ENCODE measurements around the gene HPCAL4. TPM values are rescaled to one million over a fixed set of nuclear protein-coding genes. Genes with fewer than 3 reads are reported as not detected.

The HPCAL4 gene
- total RNA-seq, 1 donor: under 0.01 TPM

GRCh38 chr1:39666772-39667171 lies 24.5 kb downstream of the HPCAL4 start:
- no peak for DNase-seq (ENCODE audit: low read depth)
- TF ChIP-seq, protein P1, sequence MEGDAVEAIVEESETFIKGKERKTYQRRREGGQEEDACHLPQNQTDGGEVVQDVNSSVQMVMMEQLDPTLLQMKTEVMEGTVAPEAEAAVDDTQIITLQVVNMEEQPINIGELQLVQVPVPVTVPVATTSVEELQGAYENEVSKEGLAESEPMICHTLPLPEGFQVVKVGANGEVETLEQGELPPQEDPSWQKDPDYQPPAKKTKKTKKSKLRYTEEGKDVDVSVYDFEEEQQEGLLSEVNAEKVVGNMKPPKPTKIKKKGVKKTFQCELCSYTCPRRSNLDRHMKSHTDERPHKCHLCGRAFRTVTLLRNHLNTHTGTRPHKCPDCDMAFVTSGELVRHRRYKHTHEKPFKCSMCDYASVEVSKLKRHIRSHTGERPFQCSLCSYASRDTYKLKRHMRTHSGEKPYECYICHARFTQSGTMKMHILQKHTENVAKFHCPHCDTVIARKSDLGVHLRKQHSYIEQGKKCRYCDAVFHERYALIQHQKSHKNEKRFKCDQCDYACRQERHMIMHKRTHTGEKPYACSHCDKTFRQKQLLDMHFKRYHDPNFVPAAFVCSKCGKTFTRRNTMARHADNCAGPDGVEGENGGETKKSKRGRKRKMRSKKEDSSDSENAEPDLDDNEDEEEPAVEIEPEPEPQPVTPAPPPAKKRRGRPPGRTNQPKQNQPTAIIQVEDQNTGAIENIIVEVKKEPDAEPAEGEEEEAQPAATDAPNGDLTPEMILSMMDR (IDR thresholded peaks at IDR 0.05; ENCODE audit: insufficient read depth, low read length): no peak
- no peak overlapping the region for H3K4me3 ChIP-seq (ENCODE audit: low read depth, low read length)

- TF ChIP-seq, protein P1 (IDR thresholded peaks at IDR 0.05; ENCODE audit: insufficient read depth, low read length): no peak
- no peak for DNase-seq (ENCODE audit: low read depth)
- no peak overlapping the region for H3K4me3 ChIP-seq (ENCODE audit: low read depth, low read length)
Observed at GRCh38 chr1:39663559-39663958, 27.7 kb downstream of the HPCAL4 start.

DNA sequence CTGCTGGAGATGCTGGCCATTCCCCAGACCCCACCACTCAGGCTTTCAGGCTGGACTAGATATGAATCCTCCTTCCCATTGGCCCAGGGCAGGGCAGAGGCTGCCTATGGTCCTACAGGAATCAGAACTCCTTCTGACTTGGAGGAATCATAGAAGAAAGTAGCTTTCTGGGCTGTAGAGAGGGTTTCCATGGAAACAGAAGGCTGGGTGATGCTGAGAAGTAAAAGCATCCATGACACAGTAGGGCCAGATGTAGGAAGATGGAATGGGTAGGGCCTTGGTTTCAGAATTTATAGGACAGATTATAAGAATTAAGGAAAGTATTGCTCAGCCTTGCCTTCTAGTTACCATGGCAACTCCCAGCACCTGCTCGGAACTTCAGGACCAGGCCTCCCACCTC lies 28.4 kb downstream of the HPCAL4 start:
- H3K4me3 ChIP-seq (ENCODE audit: low read depth, low read length): no peak overlapping the region
- TF ChIP-seq, protein P1 (IDR thresholded peaks at IDR 0.05; ENCODE audit: insufficient read depth, low read length): no peak
- DNase-seq (ENCODE audit: low read depth): no peak

- TF ChIP-seq, protein P1 (IDR thresholded peaks at IDR 0.05; ENCODE audit: insufficient read depth, low read length): no peak
- DNase-seq (ENCODE audit: low read depth): no peak
- no peak overlapping the region for H3K4me3 ChIP-seq (ENCODE audit: low read depth, low read length)
Observed at GRCh38 chr1:39659538-39659937, 31.7 kb downstream of the HPCAL4 start.

GRCh38 chr1:39659110-39659509 lies 32.1 kb downstream of the HPCAL4 start:
- H3K4me3 ChIP-seq (ENCODE audit: low read depth, low read length): no peak overlapping the region
- TF ChIP-seq, protein P1 (IDR thresholded peaks at IDR 0.05; ENCODE audit: insufficient read depth, low read length): no peak
- no peak for DNase-seq (ENCODE audit: low read depth)

DNA sequence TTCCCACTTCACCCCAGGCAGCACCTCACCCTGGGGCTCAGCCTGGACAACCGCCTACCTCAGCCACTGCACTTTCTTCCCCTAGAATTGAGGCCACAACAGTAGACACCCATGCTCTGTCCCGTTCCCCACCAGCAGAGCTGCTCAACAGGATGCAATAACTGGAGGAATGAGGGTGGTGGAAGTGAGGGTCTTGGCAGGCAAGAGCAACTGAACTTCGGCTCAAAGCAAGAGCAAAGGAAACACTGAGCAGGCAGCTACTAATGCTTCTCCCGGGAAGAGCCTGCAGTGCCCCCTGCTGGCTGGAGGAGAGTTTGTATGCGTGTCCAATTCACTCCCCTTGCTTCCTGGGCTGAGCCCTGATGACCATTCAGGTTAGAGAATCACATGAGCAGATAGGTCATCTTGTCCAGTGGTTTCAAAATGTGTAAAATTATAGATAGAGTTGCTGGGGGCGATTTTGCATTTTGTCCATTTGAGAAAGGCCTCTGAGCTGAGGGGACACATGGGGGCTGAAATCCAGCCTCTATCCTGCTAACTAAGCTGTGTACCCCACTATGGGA lies 33.2 kb downstream of the HPCAL4 start:
- TF ChIP-seq, protein P1 (IDR thresholded peaks at IDR 0.05; ENCODE audit: insufficient read depth, low read length): peak; percentile 68
- DNase-seq (ENCODE audit: low read depth): peak; percentile 64
- no peak overlapping the region for H3K4me3 ChIP-seq (ENCODE audit: low read depth, low read length)

DNA sequence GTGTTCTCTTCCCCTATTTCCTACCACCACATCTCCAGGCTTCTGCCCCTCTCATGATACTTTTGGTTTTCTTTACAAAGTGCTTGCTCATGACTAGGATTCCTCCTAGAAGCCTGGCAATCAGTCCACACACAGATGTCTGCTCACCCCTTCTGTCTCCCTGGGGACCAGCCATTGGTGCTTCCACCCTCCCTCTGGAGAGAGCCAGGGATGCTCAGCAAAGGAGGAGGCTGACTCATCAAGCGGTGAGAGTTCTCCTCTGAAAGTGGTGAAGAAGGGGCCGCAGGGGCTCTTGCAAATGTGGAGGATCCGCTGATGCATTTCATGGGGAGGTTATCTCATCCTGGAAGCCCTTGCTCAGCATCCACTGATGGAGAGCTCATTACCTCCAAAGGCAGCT lies 33.8 kb downstream of the HPCAL4 start:
- no peak overlapping the region for H3K4me3 ChIP-seq (ENCODE audit: low read depth, low read length)
- peak; percentile 21 for DNase-seq (ENCODE audit: low read depth)
- TF ChIP-seq, protein P1 (IDR thresholded peaks at IDR 0.05; ENCODE audit: insufficient read depth, low read length): no peak

Measured in fibroblast of the aortic adventitia (primary cell).